Adrenal gland (tissue), 12 donors: Measurements from ENCODE around the gene S1PR2. TPM values are rescaled to one million over a fixed set of nuclear protein-coding genes. Genes with fewer than 3 reads are reported as not detected.
A peak's percentile ranks its signal among the peaks of the same experiment; 100 is the strongest.

Experiments
- DNase-seq, 7 donors: peaks; one replicate each; pipeline ENCODE4 v3.0.0-alpha.2; 2019 to 2020
- H3K27ac ChIP-seq, 5 donors: fragments of 200-600 bp; sonication (generic) in 4 of 5; 1 replicate in 3 of 5; 2 replicates in 2 of 5; pipeline versions ENCODE4 v1.5.1 to v1.8.0; 2016 to 2020; ENCODE audit warnings: mild to moderate bottlenecking in 1 of 5
- H3K27me3 ChIP-seq: fragments of 200-600 bp; 2 replicates; pipeline ENCODE4 v1.8.0; 2021
- H3K36me3 ChIP-seq, 2 donors: fragments of 200-600 bp; replicated peaks in 1 of 2; 1 replicate in 1 of 2; 2 replicates in 1 of 2; pipeline versions ENCODE4 v1.5.1 to v1.8.0; 2018 to 2022
- H3K4me1 ChIP-seq, 2 donors: fragments of 200-600 bp; replicated peaks in 1 of 2; 1 replicate in 1 of 2; 2 replicates in 1 of 2; pipeline versions ENCODE4 v1.5.1 to v1.8.0; 2018 to 2021
- H3K4me3 ChIP-seq, 4 donors: fragments of 200-600 bp; sonication (generic) in 3 of 4; one replicate each; pipeline ENCODE4 v1.5.1; 2016 to 2018
- H3K9me3 ChIP-seq, 3 donors: fragments of 200-600 bp; sonication (generic) in 1 of 3; replicated peaks in 1 of 3; 1 replicate in 2 of 3; 2 replicates in 1 of 3; pipeline versions ENCODE4 v1.5.1 to v1.8.0; 2016 to 2021
- CTCF ChIP-seq, 6 experiments: fragments of 450-650 bp in 4 of 6; fragments of 200-600 bp in 2 of 6; sonication (generic) in 1 of 6; IDR thresholded peaks; 1 replicate in 5 of 6; 2 replicates in 1 of 6; pipeline versions ENCODE4 v1.5.1 to v1.8.0; 2016 to 2021; ENCODE audit warnings: antibody characterized with exemption in 6 of 6, mild to moderate bottlenecking in 2 of 6, moderate library complexity in 1 of 6
- POLR2A ChIP-seq, 2 donors: fragments of 450-650 bp; IDR thresholded peaks; one replicate each; pipeline ENCODE4 v1.6.1; 2017; ENCODE audit warnings: antibody characterized with exemption in 2 of 2, mild to moderate bottlenecking in 2 of 2, moderate library complexity in 1 of 2
- WGBS, 4 donors: extraction: QIAGEN DNeasy Blood & Tissue Kit in 2 of 4; methylation state at CpG; one replicate each; pipeline versions ENCODE4 v1.1.5 to v1.1.7; 2013 to 2017; 5-methylcytosine and 5-hydroxymethylcytosine counted together
- intact Hi-C, 2 donors: fragments of 100-400 bp; cut with DNase I; formaldehyde crosslinking; loops; one replicate each; pipeline versions ENCODE4 v1.14.1 to v1.15.0; 2022 to 2023
- polyA plus RNA-seq, 3 donors: library from polyadenylated mRNA; stranded (reverse); fragments of 200-250 nt in 2 of 3; fragments of 350-450 nt in 1 of 3; fragmentation: Illumina TruSeq in 1 of 3; extraction: RNeasy Lipid Tissue Mini Kit (QIAGEN cat#74804) in 1 of 3; gene quantifications; one replicate each; pipeline ENCODE4 v1.2.3, GENCODE V29; 2013 to 2014
- total RNA-seq, 9 donors: library from RNA; depleted of rRNA in 4 of 9; stranded (reverse); fragments of >200 nt in 4 of 9; fragments of 120-200 nt in 1 of 9; fragmentation: NEBNext Ultra II Directional in 1 of 9; extraction: Animal tissue kit (Norgen Biotek cat#: 25700) in 1 of 9; gene quantifications; one replicate each; pipeline versions ENCODE4 v1.1.0 to v1.2.4, GENCODE V29; 2013 to 2023
- donor health status: healthy with polysubstance abuse.
- donor health status: Bipolar disorder and iron deficiency.
- donor health status: DM: yes; HTN: yes; CAD: no.
- donor health status: DM: no; HTN: no; CAD: no.
- donor health status: DM: no; HTN: no; CAD: no.
- donor health status: DM: yes; HTN: yes; CAD: no.

Gene S1PR2
- total and polyA plus RNA-seq, 12 donors = 1.6 to 9.5 (median 5.0) TPM

- Histone ChIP-seq H3K27ac (no peak overlapping the region), H3K36me3 (no peaks in the 10 kb centered on the region), H3K9me3 (no peaks in the 10 kb centered on the region), H3K4me3 (no peak overlapping the region), H3K4me1 (peaks cover 0 to 5% of the 10 kb centered on the region in 2 donors), H3K27me3 (no peaks in the 10 kb centered on the region)
- intact Hi-C loops = no loop called here
- 71 to 88% (median 78%) methylated on average over 14 of the region's 14 CpGs for WGBS, 4 donors
- TF ChIP-seq CTCF (IDR thresholded peaks at IDR 0.05) = no peak
- TF ChIP-seq POLR2A (IDR thresholded peaks at IDR 0.05) = no peak
- DNase-seq = peak in 1 of 7 donors; percentile 16
These were observed 8.8 kb downstream of the S1PR2 start for GRCh38 chr19:10222201-10222890.

- intact Hi-C loops = no loop called here
- Histone ChIP-seq H3K4me3 (no peak overlapping the region), H3K4me1 (no peaks in the 10 kb centered on the region), H3K36me3 (no peaks in the 10 kb centered on the region), H3K27ac (no peak overlapping the region), H3K27me3 (no peaks in the 10 kb centered on the region), H3K9me3 (no peaks in the 10 kb centered on the region)
- DNase-seq = no peak
- WGBS, 4 donors = 83 to 88% (median 87%) methylated on average over 7 of the region's 7 CpGs
- no peak for TF ChIP-seq POLR2A (IDR thresholded peaks at IDR 0.05)
- no peak for TF ChIP-seq CTCF (IDR thresholded peaks at IDR 0.05)
These were observed 10.4 kb downstream of the S1PR2 start for GRCh38 chr19:10220695-10221094.

DNA sequence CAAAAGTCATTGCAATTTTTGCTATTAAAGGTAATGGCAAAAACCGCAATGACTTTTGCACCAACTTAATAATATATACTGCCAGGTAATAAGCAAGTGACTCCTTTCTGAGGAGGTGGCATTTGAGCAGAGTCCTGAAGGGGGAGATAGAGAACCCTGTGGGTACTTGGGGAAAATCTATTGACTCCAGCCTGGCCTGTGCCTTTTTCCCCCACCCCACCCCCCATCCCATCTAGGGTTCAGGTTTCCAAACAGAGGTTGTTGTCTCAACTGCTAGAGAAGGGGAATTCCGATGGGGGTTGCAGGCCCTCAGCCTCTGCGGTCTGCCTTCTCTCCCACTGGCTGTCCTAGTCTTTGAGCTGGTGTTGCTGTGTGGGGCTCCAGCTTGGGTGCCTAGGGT lies 11.5 kb downstream of the S1PR2 start:
- 31 to 49% (median 45%) methylated on average over 1 to 3 of the region's 3 CpGs for WGBS, 4 donors
- H3K27me3 ChIP-seq = no peaks in the 10 kb centered on the region
- no peak for DNase-seq
- H3K27ac ChIP-seq = no peak overlapping the region
- H3K4me3 ChIP-seq = no peak overlapping the region
- H3K9me3 ChIP-seq = no peaks in the 10 kb centered on the region
- no peaks in the 10 kb centered on the region for H3K36me3 ChIP-seq
- H3K4me1 ChIP-seq = no peaks in the 10 kb centered on the region
- no peak for TF ChIP-seq POLR2A (IDR thresholded peaks at IDR 0.05)
- no peak for TF ChIP-seq CTCF (IDR thresholded peaks at IDR 0.05)
- intact Hi-C loops = no loop called here

- 77 to 93% (median 86%) methylated on average over 6 to 9 of the region's 9 CpGs for WGBS, 4 donors
- Histone ChIP-seq H3K36me3 (no peaks in the 10 kb centered on the region), H3K4me3 (no peak overlapping the region), H3K27me3 (no peaks in the 10 kb centered on the region), H3K9me3 (no peaks in the 10 kb centered on the region), H3K27ac (no peak overlapping the region), H3K4me1 (no peaks in the 10 kb centered on the region)
- no peak for DNase-seq
- TF ChIP-seq POLR2A (IDR thresholded peaks at IDR 0.05) (no peak), CTCF (IDR thresholded peaks at IDR 0.05) (no peak)
- intact Hi-C loops = no loop called here
These were observed 14.0 kb downstream of the S1PR2 start for GRCh38 chr19:10217085-10217484.
